ENCODE results near the gene RBFOX1. TPM values are rescaled to one million over a fixed set of nuclear protein-coding genes. Genes with fewer than 3 reads are reported as not detected.

Gene RBFOX1
- total RNA-seq, 1 donor from 2014 or later, result 34.4 TPM

- no peak for DNase-seq
Measured at GRCh38 chr16:7705885-7706284, 373.2 kb downstream of the RBFOX1 start.

- DNase-seq, result no peak
Measured at GRCh38 chr16:7709186-7709585, 376.5 kb downstream of the RBFOX1 start.

- peak; percentile 21 for DNase-seq
Measured at GRCh38 chr16:7713244-7713643, 380.6 kb downstream of the RBFOX1 start.

- DNase-seq, result no peak
Measured at GRCh38 chr16:7714775-7715174, 382.1 kb downstream of the RBFOX1 start.

GRCh38 chr16:7716660-7717550 is 384.3 kb downstream of the RBFOX1 start:
- DNase-seq, result peak; percentile 59

- no peak for DNase-seq
Measured at GRCh38 chr16:7722761-7723160, 390.1 kb downstream of the RBFOX1 start.

GRCh38 chr16:7731141-7731540 is 398.5 kb downstream of the RBFOX1 start:
- DNase-seq, result peak; percentile 71

GRCh38 chr16:7736138-7736665 is 403.6 kb downstream of the RBFOX1 start:
- DNase-seq, result no peak

GRCh38 chr16:7742626-7743025 is 410.0 kb downstream of the RBFOX1 start:
- no peak for DNase-seq

GRCh38 chr16:7744546-7745264 is 412.1 kb downstream of the RBFOX1 start:
- peak; percentile 77 for DNase-seq

GRCh38 chr16:7745276-7745675 is 412.6 kb downstream of the RBFOX1 start:
- DNase-seq, result peak; percentile 59

GRCh38 chr16:7746941-7747340 is 414.3 kb downstream of the RBFOX1 start:
- DNase-seq, result peak; percentile 86

- no peak for DNase-seq
Measured at GRCh38 chr16:7748522-7748921, 415.9 kb downstream of the RBFOX1 start.

- no peak for DNase-seq
Measured at GRCh38 chr16:7755347-7755882, 422.8 kb downstream of the RBFOX1 start.

Small RNA genes lying within 50 kb of the gene (small RNA-seq; reads per million reads assigned to genes)
- not detected for gene RF00537 (ENCODE audit: low replicate concordance)
- not detected for gene RF00561 (ENCODE audit: low replicate concordance)
